H1 (cell line): Measurements from ENCODE around the gene HBA2. TPM values are rescaled to one million over a fixed set of nuclear protein-coding genes. Genes with fewer than 3 reads are reported as not detected.

Experiments
- CTCF ChIA-PET: fragments of 300-600 bp; sonication (Branson Sonifier 250); formaldehyde crosslinking; loops from one replicate; lab custom pipeline; 2021; ENCODE audit not compliant: partially characterized antibody; lab: Charles Lee
- POLR2A ChIA-PET: fragments of 300-600 bp; sonication (Branson Sonifier 250); formaldehyde crosslinking; loops from one replicate; lab custom pipeline; 2021; ENCODE audit warnings: inconsistent platforms; ENCODE audit not compliant: partially characterized antibody; lab: Charles Lee
- DNase-seq, 2 experiments: peaks; one replicate each; pipeline versions ENCODE4 v3.0.0 to v3.0.0-alpha.2; 2010 to 2022; ENCODE audit warnings: low spot score in 2 of 2, low read depth in 1 of 2, mixed read lengths in 1 of 2
- FAIRE-seq: peaks from 2 replicates; lab custom pipeline; 2011; peaks lifted over from hg19 to GRCh38; lab: Jason Lieb, UNC
- H2AFZ ChIP-seq: 2 replicates; pipeline ENCODE4 v1.8.1; 2012; ENCODE audit warnings: low read length, inconsistent platforms
- H2AK5ac ChIP-seq: 2 replicates; pipeline ENCODE4 v1.6.1; 2013; ENCODE audit warnings: low read depth, low read length
- H2BK120ac ChIP-seq: replicated peaks from 2 replicates; pipeline ENCODE3; 2013; ENCODE audit warnings: low read depth, low read length, inconsistent platforms
- H2BK12ac ChIP-seq: 2 replicates; pipeline ENCODE4 v1.6.1; 2013; ENCODE audit warnings: low read depth, low read length
- H2BK15ac ChIP-seq: 2 replicates; pipeline ENCODE4 v1.6.1; 2013; ENCODE audit warnings: low read length
- H2BK20ac ChIP-seq: 2 replicates; pipeline ENCODE4 v1.6.1; 2013; ENCODE audit warnings: low read length
- H2BK5ac ChIP-seq: 2 replicates; pipeline ENCODE4 v1.6.1; 2013; ENCODE audit warnings: low read depth, low read length
- H3K14ac ChIP-seq: 2 replicates; pipeline ENCODE4 v1.6.1; 2013; ENCODE audit warnings: inconsistent platforms; ENCODE audit not compliant: insufficient read length
- H3K18ac ChIP-seq: 2 replicates; pipeline ENCODE4 v1.6.1; 2013; ENCODE audit warnings: low read length; ENCODE audit errors: extremely low read depth
- H3K23ac ChIP-seq: 2 replicates; pipeline ENCODE4 v1.6.1; 2013; ENCODE audit warnings: inconsistent platforms; ENCODE audit not compliant: insufficient read length
- H3K23me2 ChIP-seq: 2 replicates; pipeline ENCODE4 v1.6.1; 2013; ENCODE audit warnings: low read depth, low read length
- H3K27ac ChIP-seq: 2 replicates; pipeline ENCODE4 v1.6.1; 2011; ENCODE audit warnings: low read depth, low read length, inconsistent platforms
- H3K27me3 ChIP-seq, 4 experiments: replicated peaks in 1 of 4; 1 replicate in 1 of 4; 2 replicates in 3 of 4; pipeline versions ENCODE4 v1.6.1 to v1.8.1; 2011 to 2013; ENCODE audit warnings: low read length in 3 of 4, mild to moderate bottlenecking in 3 of 4, inconsistent platforms in 2 of 4, mixed read lengths in 2 of 4, moderate library complexity in 1 of 4; ENCODE audit not compliant: control insufficient read depth in 3 of 4, insufficient read depth in 3 of 4; ENCODE audit errors: extremely low read depth in 1 of 4
- H3K36me3 ChIP-seq, 4 experiments: 2 replicates each; pipeline versions ENCODE4 v1.6.1 to v1.8.1; 2011 to 2013; ENCODE audit warnings: mild to moderate bottlenecking in 4 of 4, low read length in 3 of 4, moderate library complexity in 2 of 4, control low read depth in 1 of 4, inconsistent platforms in 1 of 4; ENCODE audit not compliant: insufficient read depth in 4 of 4, control insufficient read depth in 2 of 4
- H3K4ac ChIP-seq: replicated peaks from 2 replicates; pipeline ENCODE3; 2013; ENCODE audit warnings: low read length, low read depth, mixed read lengths, inconsistent platforms; ENCODE audit not compliant: insufficient read length
- H3K4me1 ChIP-seq, 4 experiments: replicated peaks in 1 of 4; 1 replicate in 1 of 4; 2 replicates in 3 of 4; pipeline versions ENCODE4 v1.6.1 to v1.8.1; 2011 to 2013; ENCODE audit warnings: low read length in 3 of 4, inconsistent platforms in 2 of 4, mixed read lengths in 1 of 4; ENCODE audit not compliant: insufficient read depth in 4 of 4, control insufficient read depth in 3 of 4
- H3K4me2 ChIP-seq, 2 experiments: 2 replicates each; pipeline versions ENCODE4 v1.6.1 to v1.8.1; 2011 to 2013; ENCODE audit warnings: low read depth in 2 of 2, low read length in 2 of 2, control low read depth in 1 of 2, inconsistent platforms in 1 of 2, mild to moderate bottlenecking in 1 of 2; ENCODE audit not compliant: insufficient read depth in 1 of 2
- H3K4me3 ChIP-seq, 4 experiments: fragments of 200-600, 300-600 bp in 1 of 4; sonication (generic), shearing (Covaris generic), sonication (Bioruptor Twin) in 1 of 4; 2 replicates each; pipeline versions ENCODE4 v1.5.1 to v1.8.1; 2011 to 2016; ENCODE audit warnings: low read length in 4 of 4, low read depth in 3 of 4, control low read depth in 2 of 4, inconsistent platforms in 2 of 4, mild to moderate bottlenecking in 2 of 4, mixed read lengths in 1 of 4, moderate library complexity in 1 of 4; ENCODE audit not compliant: insufficient read depth in 2 of 4; ENCODE audit errors: extremely low read depth in 1 of 4
- H3K56ac ChIP-seq: replicated peaks from 2 replicates; pipeline ENCODE3; 2013; ENCODE audit warnings: low read depth, mild to moderate bottlenecking, mixed read lengths, low read length, inconsistent platforms; ENCODE audit not compliant: insufficient read length
- H3K79me1 ChIP-seq: 2 replicates; pipeline ENCODE4 v1.6.1; 2013; ENCODE audit warnings: low read depth, low read length, control low read depth
- H3K79me2 ChIP-seq, 2 experiments: 2 replicates each; pipeline versions ENCODE4 v1.6.1 to v1.8.1; 2012 to 2013; ENCODE audit warnings: low read length in 2 of 2, mild to moderate bottlenecking in 2 of 2, inconsistent platforms in 1 of 2; ENCODE audit not compliant: insufficient read depth in 2 of 2, control insufficient read depth in 1 of 2
- H3K9ac ChIP-seq, 4 experiments: replicated peaks in 1 of 4; 1 replicate in 1 of 4; 2 replicates in 3 of 4; pipeline versions ENCODE4 v1.6.1 to v1.8.1; 2011 to 2013; ENCODE audit warnings: low read depth in 3 of 4, low read length in 3 of 4, control low read depth in 2 of 4, mild to moderate bottlenecking in 2 of 4, moderate library complexity in 2 of 4, inconsistent platforms in 1 of 4; ENCODE audit errors: extremely low read depth in 1 of 4
- H3K9me3 ChIP-seq, 2 experiments: 2 replicates each; pipeline versions ENCODE4 v1.6.1 to v1.8.1; 2012 to 2013; ENCODE audit warnings: mild to moderate bottlenecking in 2 of 2, moderate library complexity in 2 of 2, control low read depth in 1 of 2, inconsistent platforms in 1 of 2, low read depth in 1 of 2, low read length in 1 of 2, mixed read lengths in 1 of 2; ENCODE audit not compliant: insufficient read depth in 2 of 2
- H4K20me1 ChIP-seq, 2 experiments: replicated peaks in 1 of 2; 2 replicates each; pipeline versions ENCODE3 to v1.8.1; 2011 to 2013; ENCODE audit warnings: inconsistent platforms in 2 of 2, low read length in 2 of 2, mild to moderate bottlenecking in 1 of 2; ENCODE audit not compliant: insufficient read depth in 2 of 2, control insufficient read depth in 1 of 2
- H4K5ac ChIP-seq: 2 replicates; pipeline ENCODE4 v1.6.1; 2013; ENCODE audit warnings: low read length, low read depth, mixed read lengths, inconsistent platforms; ENCODE audit not compliant: insufficient read length
- H4K8ac ChIP-seq: 2 replicates; pipeline ENCODE4 v1.8.0; 2013; ENCODE audit warnings: mild to moderate bottlenecking, moderate library complexity, low read length, inconsistent platforms; ENCODE audit not compliant: insufficient read depth; ENCODE audit errors: extremely low read depth
- H4K91ac ChIP-seq: replicated peaks from 2 replicates; pipeline ENCODE3; 2013; ENCODE audit warnings: low read length, mixed read lengths, inconsistent platforms; ENCODE audit not compliant: insufficient read length
- BACH1 ChIP-seq: IDR thresholded peaks from 2 replicates; pipeline ENCODE4 v1.6.1; 2012; ENCODE audit warnings: low read length, improper control_type of control experiment
- E2F6 ChIP-seq: IDR thresholded peaks from 2 replicates; pipeline ENCODE4 v1.6.1; 2012; ENCODE audit warnings: inconsistent platforms
- EP300 ChIP-seq, 2 experiments: IDR thresholded peaks; 1 replicate in 1 of 2; 2 replicates in 1 of 2; pipeline ENCODE4 v1.6.1; 2011 to 2012; ENCODE audit warnings: low read depth in 2 of 2, low read length in 2 of 2, mild to moderate bottlenecking in 2 of 2, borderline replicate concordance in 1 of 2, inconsistent platforms in 1 of 2, moderate library complexity in 1 of 2
- EZH2 ChIP-seq: fragments of 200-600 bp; sonication (generic); IDR thresholded peaks from 2 replicates; pipeline ENCODE4 v1.7.1; 2012; ENCODE audit warnings: low read depth, mild to moderate bottlenecking, moderate library complexity, low read length, inconsistent platforms; ENCODE audit not compliant: severe bottlenecking
- KDM1A ChIP-seq: fragments of 200-600, 300-600 bp; sonication (generic); IDR thresholded peaks from 2 replicates; pipeline ENCODE4 v1.7.1; 2016; ENCODE audit warnings: mild to moderate bottlenecking, low read length, borderline replicate concordance
- MAFK ChIP-seq: IDR thresholded peaks from 2 replicates; pipeline ENCODE4 v1.6.1; 2012; ENCODE audit warnings: low read depth, mild to moderate bottlenecking, improper control_type of control experiment, low read length
- RAD21 ChIP-seq, 2 experiments: IDR thresholded peaks in 1 of 2; conservative IDR thresholded peaks in 1 of 2; 2 replicates each; pipeline ENCODE4 v1.6.1; 2011; ENCODE audit warnings: low read depth in 2 of 2, low read length in 2 of 2, improper control_type of control experiment in 1 of 2, inconsistent platforms in 1 of 2, mild to moderate bottlenecking in 1 of 2, moderate library complexity in 1 of 2
- SIN3A ChIP-seq, 2 experiments: IDR thresholded peaks in 1 of 2; conservative IDR thresholded peaks in 1 of 2; 2 replicates each; pipeline ENCODE4 v1.6.1; 2011 to 2012; ENCODE audit warnings: low read length in 2 of 2, improper control_type of control experiment in 1 of 2, low read depth in 1 of 2, mild to moderate bottlenecking in 1 of 2
- SUZ12 ChIP-seq: fragments of 200-600 bp; sonication (generic); IDR thresholded peaks from 2 replicates; pipeline ENCODE4 v1.6.1; 2012; ENCODE audit warnings: mild to moderate bottlenecking, inconsistent platforms, low read length, moderate library complexity, mixed read lengths
- WGBS, 2 experiments: shearing (Covaris generic) in 1 of 2; methylation state at CpG; one replicate each; pipeline versions ENCODE4 v1.1.6 to v1.1.7; 2013 to 2015; ENCODE audit warnings: low lambda C conversion rate in 2 of 2, mixed read lengths in 2 of 2, inconsistent platforms in 1 of 2, low coverage in 1 of 2, missing lambda C conversion rate in 1 of 2; ENCODE audit not compliant: insufficient replicate concordance in 2 of 2, insufficient coverage in 1 of 2, insufficient read length in 1 of 2; ENCODE audit errors: extremely low coverage in 1 of 2, missing lambda C conversion rate in 1 of 2; 5-methylcytosine and 5-hydroxymethylcytosine counted together
- polyA plus RNA-seq, 7 experiments: library from polyadenylated mRNA; depleted of rRNA in 3 of 7; stranded (reverse) in 5 of 7; unstranded in 2 of 7; fragments of >200 nt in 5 of 7; fragments of 200-250 nt in 2 of 7; gene quantifications; 1 replicate in 5 of 7; 2 replicates in 1 of 7; 4 replicates in 1 of 7; pipeline versions ENCODE4 v1.2.1 to v1.2.3, GENCODE V29; 2011 to 2013; ENCODE audit warnings: missing spikeins in 2 of 7, mixed read lengths in 2 of 7
- total RNA-seq: library from RNA; stranded (reverse); fragmentation: NEBNext Ultra II Directional; extraction: Animal tissue kit (Norgen Biotek cat#: 25700); gene quantifications from 2 replicates; pipeline ENCODE4 v1.2.1, GENCODE V29; 2021

Gene HBA2
- total and polyA plus RNA-seq, 2 of the 8 experiments (the other 6 are each of a cell fraction or from before 2014, with no cell fraction given): 6.1 TPM; not detected in 1

GRCh38 chr16:177394-177822, 4.7 kb downstream of the HBA2 start:
- CTCF ChIA-PET: interaction anchor here (0.7 to 2.5 kb wide), 4 partner anchors 10 to 112 kb away, joined by 3 to 14 read pairs (median 5); no protein-coding TSS in a partner anchor
- no peak overlapping the region for H3K4ac ChIP-seq
- H2BK5ac ChIP-seq: no peak overlapping the region
- H4K20me1 ChIP-seq: peaks cover 11 to 20% of the 10 kb centered on the region in 2 experiments
- WGBS, 2 experiments: 28% methylated on average over 11 of the region's 13 CpGs; no CpG with 5 or more reads in 1 of the 2 experiments
- H3K4me2 ChIP-seq: peak overlapping the region in 1 of 2 experiments; percentile 33; a peak in 1 of 4 replicates
- no peak for DNase-seq
- H2AK5ac ChIP-seq: no peak overlapping the region
- H3K23ac ChIP-seq: no peak overlapping the region
- no peak overlapping the region for H2BK20ac ChIP-seq
- no peak overlapping the region for H3K27ac ChIP-seq
- peak overlapping the region in 1 of 4 experiments; percentile 16; a peak in 1 of 8 replicates for H3K4me3 ChIP-seq
- H3K79me2 ChIP-seq: no peaks in the 10 kb centered on the region
- POLR2A ChIA-PET: interaction anchor here (0.6 to 2.3 kb wide), 3 partner anchors 10 to 20 kb away, joined by 3 to 16 read pairs (median 4); partner anchors contain the start of gene HBM
- no peak overlapping the region for H4K91ac ChIP-seq
- H3K79me1 ChIP-seq: no peaks in the 10 kb centered on the region
- H4K8ac ChIP-seq: no peak overlapping the region
- no peak overlapping the region for H3K18ac ChIP-seq
- TF ChIP-seq E2F6 (no peak), EZH2 (peak; percentile 36), RAD21 (IDR thresholded peaks at IDR 0.05 in 1 of 2, conservative IDR thresholded peaks at IDR 0.05 in 1 of 2; ENCODE audit: low read depth in 2 of 2, low read length in 2 of 2) (no peak), EP300 (IDR thresholded peaks at IDR 0.05; ENCODE audit: borderline replicate concordance in 1 of 2, low read depth in 2 of 2, low read length in 2 of 2) (no peak), BACH1 (no peak), MAFK (no peak), SUZ12 (peak; percentile 60; the same call in 1 of the 2 replicates), SIN3A (conservative IDR thresholded peaks at IDR 0.05 in 1 of 2, IDR thresholded peaks at IDR 0.05 in 1 of 2; ENCODE audit: low read depth in 1 of 2, low read length in 2 of 2) (no peak), KDM1A (no peak)
- H3K23me2 ChIP-seq: peaks cover 9% of the 10 kb centered on the region; the same call in 1 of the 2 replicates
- H2BK15ac ChIP-seq: no peak overlapping the region
- no peak overlapping the region for H2BK12ac ChIP-seq
- peaks cover 0 to 9% (median 4%) of the 10 kb centered on the region in 4 experiments; a peak in 5 of 7 replicates for H3K4me1 ChIP-seq
- no peak overlapping the region for H2AFZ ChIP-seq
- no peak overlapping the region for H2BK120ac ChIP-seq
- no peak overlapping the region for H3K9ac ChIP-seq
- no peak overlapping the region for H4K5ac ChIP-seq
- FAIRE-seq: no peak
- H3K56ac ChIP-seq: no peak overlapping the region
- no peaks in the 10 kb centered on the region for H3K36me3 ChIP-seq
- no peaks in the 10 kb centered on the region for H3K9me3 ChIP-seq
- no peak overlapping the region for H3K14ac ChIP-seq
- peaks cover 54 to 76% (median 69%) of the 10 kb centered on the region in 4 experiments for H3K27me3 ChIP-seq
